H1 (cell line): ENCODE results near the gene URAD. TPM values are rescaled to one million over a fixed set of nuclear protein-coding genes. Genes with fewer than 3 reads are reported as not detected.
"Not testable (repeated sequence)": the region's sequence is repeated elsewhere in the genome, so short reads cannot be mapped to it uniquely, and the experiment has no call there.

Experiments
- CTCF ChIA-PET: fragments of 300-600 bp; sonication (Branson Sonifier 250); formaldehyde crosslinking; loops from one replicate; lab custom pipeline; 2021; ENCODE audit not compliant: partially characterized antibody; lab: Charles Lee
- POLR2A ChIA-PET: fragments of 300-600 bp; sonication (Branson Sonifier 250); formaldehyde crosslinking; loops from one replicate; lab custom pipeline; 2021; ENCODE audit warnings: inconsistent platforms; ENCODE audit not compliant: partially characterized antibody; lab: Charles Lee
- DNase-seq, 2 experiments: peaks; one replicate each; pipeline versions ENCODE4 v3.0.0 to v3.0.0-alpha.2; 2010 to 2022; ENCODE audit warnings: low spot score in 2 of 2, low read depth in 1 of 2, mixed read lengths in 1 of 2
- FAIRE-seq: peaks from 2 replicates; lab custom pipeline; 2011; peaks lifted over from hg19 to GRCh38; lab: Jason Lieb, UNC
- H2AFZ ChIP-seq: 2 replicates; pipeline ENCODE4 v1.8.1; 2012; ENCODE audit warnings: low read length, inconsistent platforms
- H2AK5ac ChIP-seq: 2 replicates; pipeline ENCODE4 v1.6.1; 2013; ENCODE audit warnings: low read depth, low read length
- H2BK120ac ChIP-seq: replicated peaks from 2 replicates; pipeline ENCODE3; 2013; ENCODE audit warnings: low read depth, low read length, inconsistent platforms
- H2BK12ac ChIP-seq: 2 replicates; pipeline ENCODE4 v1.6.1; 2013; ENCODE audit warnings: low read depth, low read length
- H2BK15ac ChIP-seq: 2 replicates; pipeline ENCODE4 v1.6.1; 2013; ENCODE audit warnings: low read length
- H2BK20ac ChIP-seq: 2 replicates; pipeline ENCODE4 v1.6.1; 2013; ENCODE audit warnings: low read length
- H2BK5ac ChIP-seq: 2 replicates; pipeline ENCODE4 v1.6.1; 2013; ENCODE audit warnings: low read depth, low read length
- H3K14ac ChIP-seq: 2 replicates; pipeline ENCODE4 v1.6.1; 2013; ENCODE audit warnings: inconsistent platforms; ENCODE audit not compliant: insufficient read length
- H3K18ac ChIP-seq: 2 replicates; pipeline ENCODE4 v1.6.1; 2013; ENCODE audit warnings: low read length; ENCODE audit errors: extremely low read depth
- H3K23ac ChIP-seq: 2 replicates; pipeline ENCODE4 v1.6.1; 2013; ENCODE audit warnings: inconsistent platforms; ENCODE audit not compliant: insufficient read length
- H3K23me2 ChIP-seq: 2 replicates; pipeline ENCODE4 v1.6.1; 2013; ENCODE audit warnings: low read depth, low read length
- H3K27ac ChIP-seq: 2 replicates; pipeline ENCODE4 v1.6.1; 2011; ENCODE audit warnings: low read depth, low read length, inconsistent platforms
- H3K27me3 ChIP-seq, 4 experiments: replicated peaks in 1 of 4; 1 replicate in 1 of 4; 2 replicates in 3 of 4; pipeline versions ENCODE4 v1.6.1 to v1.8.1; 2011 to 2013; ENCODE audit warnings: low read length in 3 of 4, mild to moderate bottlenecking in 3 of 4, inconsistent platforms in 2 of 4, mixed read lengths in 2 of 4, moderate library complexity in 1 of 4; ENCODE audit not compliant: control insufficient read depth in 3 of 4, insufficient read depth in 3 of 4; ENCODE audit errors: extremely low read depth in 1 of 4
- H3K36me3 ChIP-seq, 4 experiments: 2 replicates each; pipeline versions ENCODE4 v1.6.1 to v1.8.1; 2011 to 2013; ENCODE audit warnings: mild to moderate bottlenecking in 4 of 4, low read length in 3 of 4, moderate library complexity in 2 of 4, control low read depth in 1 of 4, inconsistent platforms in 1 of 4; ENCODE audit not compliant: insufficient read depth in 4 of 4, control insufficient read depth in 2 of 4
- H3K4ac ChIP-seq: replicated peaks from 2 replicates; pipeline ENCODE3; 2013; ENCODE audit warnings: low read length, low read depth, mixed read lengths, inconsistent platforms; ENCODE audit not compliant: insufficient read length
- H3K4me1 ChIP-seq, 4 experiments: replicated peaks in 1 of 4; 1 replicate in 1 of 4; 2 replicates in 3 of 4; pipeline versions ENCODE4 v1.6.1 to v1.8.1; 2011 to 2013; ENCODE audit warnings: low read length in 3 of 4, inconsistent platforms in 2 of 4, mixed read lengths in 1 of 4; ENCODE audit not compliant: insufficient read depth in 4 of 4, control insufficient read depth in 3 of 4
- H3K4me2 ChIP-seq, 2 experiments: 2 replicates each; pipeline versions ENCODE4 v1.6.1 to v1.8.1; 2011 to 2013; ENCODE audit warnings: low read depth in 2 of 2, low read length in 2 of 2, control low read depth in 1 of 2, inconsistent platforms in 1 of 2, mild to moderate bottlenecking in 1 of 2; ENCODE audit not compliant: insufficient read depth in 1 of 2
- H3K4me3 ChIP-seq, 4 experiments: fragments of 200-600, 300-600 bp in 1 of 4; sonication (generic), shearing (Covaris generic), sonication (Bioruptor Twin) in 1 of 4; 2 replicates each; pipeline versions ENCODE4 v1.5.1 to v1.8.1; 2011 to 2016; ENCODE audit warnings: low read length in 4 of 4, low read depth in 3 of 4, control low read depth in 2 of 4, inconsistent platforms in 2 of 4, mild to moderate bottlenecking in 2 of 4, mixed read lengths in 1 of 4, moderate library complexity in 1 of 4; ENCODE audit not compliant: insufficient read depth in 2 of 4; ENCODE audit errors: extremely low read depth in 1 of 4
- H3K56ac ChIP-seq: replicated peaks from 2 replicates; pipeline ENCODE3; 2013; ENCODE audit warnings: low read depth, mild to moderate bottlenecking, mixed read lengths, low read length, inconsistent platforms; ENCODE audit not compliant: insufficient read length
- H3K79me1 ChIP-seq: 2 replicates; pipeline ENCODE4 v1.6.1; 2013; ENCODE audit warnings: low read depth, low read length, control low read depth
- H3K79me2 ChIP-seq, 2 experiments: 2 replicates each; pipeline versions ENCODE4 v1.6.1 to v1.8.1; 2012 to 2013; ENCODE audit warnings: low read length in 2 of 2, mild to moderate bottlenecking in 2 of 2, inconsistent platforms in 1 of 2; ENCODE audit not compliant: insufficient read depth in 2 of 2, control insufficient read depth in 1 of 2
- H3K9ac ChIP-seq, 4 experiments: replicated peaks in 1 of 4; 1 replicate in 1 of 4; 2 replicates in 3 of 4; pipeline versions ENCODE4 v1.6.1 to v1.8.1; 2011 to 2013; ENCODE audit warnings: low read depth in 3 of 4, low read length in 3 of 4, control low read depth in 2 of 4, mild to moderate bottlenecking in 2 of 4, moderate library complexity in 2 of 4, inconsistent platforms in 1 of 4; ENCODE audit errors: extremely low read depth in 1 of 4
- H3K9me3 ChIP-seq, 2 experiments: 2 replicates each; pipeline versions ENCODE4 v1.6.1 to v1.8.1; 2012 to 2013; ENCODE audit warnings: mild to moderate bottlenecking in 2 of 2, moderate library complexity in 2 of 2, control low read depth in 1 of 2, inconsistent platforms in 1 of 2, low read depth in 1 of 2, low read length in 1 of 2, mixed read lengths in 1 of 2; ENCODE audit not compliant: insufficient read depth in 2 of 2
- H4K20me1 ChIP-seq, 2 experiments: replicated peaks in 1 of 2; 2 replicates each; pipeline versions ENCODE3 to v1.8.1; 2011 to 2013; ENCODE audit warnings: inconsistent platforms in 2 of 2, low read length in 2 of 2, mild to moderate bottlenecking in 1 of 2; ENCODE audit not compliant: insufficient read depth in 2 of 2, control insufficient read depth in 1 of 2
- H4K5ac ChIP-seq: 2 replicates; pipeline ENCODE4 v1.6.1; 2013; ENCODE audit warnings: low read length, low read depth, mixed read lengths, inconsistent platforms; ENCODE audit not compliant: insufficient read length
- H4K8ac ChIP-seq: 2 replicates; pipeline ENCODE4 v1.8.0; 2013; ENCODE audit warnings: mild to moderate bottlenecking, moderate library complexity, low read length, inconsistent platforms; ENCODE audit not compliant: insufficient read depth; ENCODE audit errors: extremely low read depth
- H4K91ac ChIP-seq: replicated peaks from 2 replicates; pipeline ENCODE3; 2013; ENCODE audit warnings: low read length, mixed read lengths, inconsistent platforms; ENCODE audit not compliant: insufficient read length
- WGBS, 2 experiments: shearing (Covaris generic) in 1 of 2; methylation state at CpG; one replicate each; pipeline versions ENCODE4 v1.1.6 to v1.1.7; 2013 to 2015; ENCODE audit warnings: low lambda C conversion rate in 2 of 2, mixed read lengths in 2 of 2, inconsistent platforms in 1 of 2, low coverage in 1 of 2, missing lambda C conversion rate in 1 of 2; ENCODE audit not compliant: insufficient replicate concordance in 2 of 2, insufficient coverage in 1 of 2, insufficient read length in 1 of 2; ENCODE audit errors: extremely low coverage in 1 of 2, missing lambda C conversion rate in 1 of 2; 5-methylcytosine and 5-hydroxymethylcytosine counted together
- polyA plus RNA-seq, 7 experiments: library from polyadenylated mRNA; depleted of rRNA in 3 of 7; stranded (reverse) in 5 of 7; unstranded in 2 of 7; fragments of >200 nt in 5 of 7; fragments of 200-250 nt in 2 of 7; gene quantifications; 1 replicate in 5 of 7; 2 replicates in 1 of 7; 4 replicates in 1 of 7; pipeline versions ENCODE4 v1.2.1 to v1.2.3, GENCODE V29; 2011 to 2013; ENCODE audit warnings: missing spikeins in 2 of 7, mixed read lengths in 2 of 7
- total RNA-seq: library from RNA; stranded (reverse); fragmentation: NEBNext Ultra II Directional; extraction: Animal tissue kit (Norgen Biotek cat#: 25700); gene quantifications from 2 replicates; pipeline ENCODE4 v1.2.1, GENCODE V29; 2021

The URAD gene
- total and polyA plus RNA-seq, 2 of the 8 experiments (the other 6 are each of a cell fraction or from before 2014, with no cell fraction given) = not detected

DNA sequence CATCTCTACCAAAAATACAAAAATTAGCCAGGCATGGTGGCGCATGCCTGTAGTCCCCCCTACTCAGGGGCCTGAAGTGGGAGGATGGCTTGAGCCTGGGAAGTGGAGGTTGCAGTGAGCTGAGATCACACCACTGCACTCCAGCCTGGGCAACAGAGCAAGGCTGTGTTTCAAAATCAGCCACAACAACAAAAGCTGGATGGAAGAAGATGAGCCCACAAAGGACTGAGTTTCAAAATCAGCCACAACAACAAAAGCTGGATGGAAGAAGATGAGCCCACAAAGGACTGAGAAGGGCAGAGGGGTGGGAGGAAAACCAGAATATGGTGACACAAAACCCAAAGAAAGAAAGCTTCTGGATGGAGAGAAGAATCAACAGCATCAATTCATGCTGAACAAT, 43.9 kb upstream of the URAD start:
- H3K27me3 ChIP-seq, H2AFZ ChIP-seq, H3K18ac ChIP-seq, H3K4me1 ChIP-seq, H4K20me1 ChIP-seq, H2BK120ac ChIP-seq, H3K23me2 ChIP-seq, H4K91ac ChIP-seq, H3K4ac ChIP-seq, H3K9ac ChIP-seq, H3K9me3 ChIP-seq, FAIRE-seq, H3K4me2 ChIP-seq, POLR2A ChIA-PET, H3K23ac ChIP-seq, H2AK5ac ChIP-seq, H2BK15ac ChIP-seq, H3K14ac ChIP-seq, H2BK5ac ChIP-seq, DNase-seq, H4K8ac ChIP-seq, H2BK12ac ChIP-seq, H3K79me2 ChIP-seq, H3K27ac ChIP-seq, H3K36me3 ChIP-seq, H4K5ac ChIP-seq, H3K4me3 ChIP-seq, H2BK20ac ChIP-seq, H3K79me1 ChIP-seq, H3K56ac ChIP-seq: not testable (repeated sequence)
- 100% methylated on average over 1 of the region's 1 CpG; no CpG with 5 or more reads in 1 of the 2 experiments for WGBS, 2 experiments
- CTCF ChIA-PET = interaction anchor here (0.7 to 1.4 kb wide), 2 partner anchors 28 to 191 kb away, joined by 3 to 5 read pairs; no protein-coding TSS in a partner anchor
